ENCODE measurements around the gene POU2F3. TPM values are rescaled to one million over a fixed set of nuclear protein-coding genes. Genes with fewer than 3 reads are reported as not detected.

The POU2F3 gene
- total RNA-seq, 4 donors from 2014 or later: 1.1 to 2.9 (median 1.5) TPM; not detected in 1

DNA sequence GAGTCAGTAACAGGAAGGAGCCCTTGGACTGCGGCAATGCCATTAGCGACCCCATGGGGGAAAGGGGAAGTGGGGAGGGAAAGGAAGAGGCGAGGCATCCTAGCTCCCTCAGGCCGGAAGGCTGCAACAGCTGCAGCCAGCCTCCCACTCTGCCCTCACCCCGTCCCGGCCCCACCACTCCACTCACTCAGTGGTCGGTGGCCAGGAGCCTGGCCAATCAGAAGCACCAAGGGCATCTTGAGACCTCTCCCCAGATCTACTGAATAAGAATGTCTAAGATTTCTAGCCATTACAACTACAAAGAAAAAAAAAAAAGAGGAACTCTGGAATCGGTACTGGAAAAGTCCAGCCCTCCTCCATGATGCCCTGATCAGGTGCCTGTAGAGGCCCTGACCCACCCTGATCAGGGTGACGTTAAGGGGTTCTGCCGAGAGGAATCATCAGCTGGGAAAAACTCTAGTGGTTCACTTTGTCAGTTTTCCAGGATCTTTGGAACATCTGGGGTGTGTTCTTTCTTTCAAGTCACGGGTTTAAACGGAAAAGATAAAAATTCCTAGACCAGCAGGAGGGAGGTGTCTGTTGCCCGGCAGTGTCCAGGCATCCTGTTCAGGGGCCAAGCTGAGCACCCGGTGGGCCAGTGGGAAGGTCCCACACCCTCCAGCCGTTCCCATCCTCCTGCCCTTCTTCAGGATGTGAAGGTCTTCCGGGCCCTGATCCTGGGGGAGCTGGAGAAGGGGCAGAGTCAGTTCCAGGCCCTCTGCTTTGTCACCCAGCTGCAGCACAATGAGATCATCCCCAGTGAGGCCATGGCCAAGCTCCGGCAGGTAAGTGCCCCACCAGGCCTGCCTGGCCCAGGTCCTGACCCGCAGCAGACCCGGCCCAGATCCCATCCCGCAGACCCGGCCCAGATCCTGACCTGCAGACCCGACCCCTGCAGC is 14.7 kb upstream of the POU2F3 start:
- intact Hi-C loops (cut with DNase I): loop anchor here (5.0 kb wide), 1 partner anchor 53 kb away; no protein-coding TSS in a partner anchor
- DNase-seq: no peak
- peaks cover 0 to 22% (median 3%) of the 10 kb centered on the region in 3 donors for H3K36me3 ChIP-seq
- peak overlapping the region in 1 of 4 donors; percentile 18 for H3K4me3 ChIP-seq
- no peaks in the 10 kb centered on the region for H3K9me3 ChIP-seq
- H3K27ac ChIP-seq: peak overlapping the region in 3 of 4 donors; percentile 58 to 86 (median 61)
- WGBS, 2 donors: 49 to 67% methylated on average over 16 to 18 of the region's 22 CpGs
- peaks cover 15 to 65% (median 25%) of the 10 kb centered on the region in 3 donors for H3K4me1 ChIP-seq
- H3K27me3 ChIP-seq: no peaks in the 10 kb centered on the region
- no peak for TF ChIP-seq POLR2A (IDR thresholded peaks at IDR 0.05)
- TF ChIP-seq, protein P1, sequence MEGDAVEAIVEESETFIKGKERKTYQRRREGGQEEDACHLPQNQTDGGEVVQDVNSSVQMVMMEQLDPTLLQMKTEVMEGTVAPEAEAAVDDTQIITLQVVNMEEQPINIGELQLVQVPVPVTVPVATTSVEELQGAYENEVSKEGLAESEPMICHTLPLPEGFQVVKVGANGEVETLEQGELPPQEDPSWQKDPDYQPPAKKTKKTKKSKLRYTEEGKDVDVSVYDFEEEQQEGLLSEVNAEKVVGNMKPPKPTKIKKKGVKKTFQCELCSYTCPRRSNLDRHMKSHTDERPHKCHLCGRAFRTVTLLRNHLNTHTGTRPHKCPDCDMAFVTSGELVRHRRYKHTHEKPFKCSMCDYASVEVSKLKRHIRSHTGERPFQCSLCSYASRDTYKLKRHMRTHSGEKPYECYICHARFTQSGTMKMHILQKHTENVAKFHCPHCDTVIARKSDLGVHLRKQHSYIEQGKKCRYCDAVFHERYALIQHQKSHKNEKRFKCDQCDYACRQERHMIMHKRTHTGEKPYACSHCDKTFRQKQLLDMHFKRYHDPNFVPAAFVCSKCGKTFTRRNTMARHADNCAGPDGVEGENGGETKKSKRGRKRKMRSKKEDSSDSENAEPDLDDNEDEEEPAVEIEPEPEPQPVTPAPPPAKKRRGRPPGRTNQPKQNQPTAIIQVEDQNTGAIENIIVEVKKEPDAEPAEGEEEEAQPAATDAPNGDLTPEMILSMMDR (IDR thresholded peaks at IDR 0.05): no peak

GRCh38 chr11:120226242-120226641 is 13.7 kb upstream of the POU2F3 start:
- intact Hi-C loops (cut with DNase I): loop anchor here (5.0 kb wide), 1 partner anchor 54 kb away; no protein-coding TSS in a partner anchor
- Histone ChIP-seq H3K9me3 (no peaks in the 10 kb centered on the region), H3K36me3 (peaks cover 0 to 22% (median 3%) of the 10 kb centered on the region in 3 donors), H3K27ac (peak overlapping the region in 3 of 4 donors; percentile 44 to 86 (median 58)), H3K4me1 (peaks cover 15 to 55% (median 18%) of the 10 kb centered on the region in 3 donors), H3K27me3 (no peaks in the 10 kb centered on the region), H3K4me3 (no peak overlapping the region)
- no peak for TF ChIP-seq POLR2A (IDR thresholded peaks at IDR 0.05)
- TF ChIP-seq, protein P1 (IDR thresholded peaks at IDR 0.05): no peak
- WGBS, 2 donors: 76 to 90% methylated on average over 4 of the region's 5 CpGs
- DNase-seq: no peak

- DNase-seq: no peak
- H3K9me3 ChIP-seq: no peaks in the 10 kb centered on the region
- H3K27ac ChIP-seq: peak overlapping the region in 3 of 4 donors; percentile 44 to 86 (median 58)
- H3K36me3 ChIP-seq: peaks cover 0 to 22% (median 3%) of the 10 kb centered on the region in 3 donors
- no peaks in the 10 kb centered on the region for H3K27me3 ChIP-seq
- intact Hi-C loops (cut with DNase I): loop anchor here (5.0 kb wide), 1 partner anchor 54 kb away; no protein-coding TSS in a partner anchor
- peaks cover 13 to 50% (median 15%) of the 10 kb centered on the region in 3 donors for H3K4me1 ChIP-seq
- no peak for TF ChIP-seq POLR2A (IDR thresholded peaks at IDR 0.05)
- TF ChIP-seq, protein P1 (IDR thresholded peaks at IDR 0.05): no peak
- WGBS, 2 donors: 66 to 100% methylated on average over 1 to 6 of the region's 13 CpGs
- no peak overlapping the region for H3K4me3 ChIP-seq
Observed at GRCh38 chr11:120226714-120227113, 13.2 kb upstream of the POU2F3 start.

DNA sequence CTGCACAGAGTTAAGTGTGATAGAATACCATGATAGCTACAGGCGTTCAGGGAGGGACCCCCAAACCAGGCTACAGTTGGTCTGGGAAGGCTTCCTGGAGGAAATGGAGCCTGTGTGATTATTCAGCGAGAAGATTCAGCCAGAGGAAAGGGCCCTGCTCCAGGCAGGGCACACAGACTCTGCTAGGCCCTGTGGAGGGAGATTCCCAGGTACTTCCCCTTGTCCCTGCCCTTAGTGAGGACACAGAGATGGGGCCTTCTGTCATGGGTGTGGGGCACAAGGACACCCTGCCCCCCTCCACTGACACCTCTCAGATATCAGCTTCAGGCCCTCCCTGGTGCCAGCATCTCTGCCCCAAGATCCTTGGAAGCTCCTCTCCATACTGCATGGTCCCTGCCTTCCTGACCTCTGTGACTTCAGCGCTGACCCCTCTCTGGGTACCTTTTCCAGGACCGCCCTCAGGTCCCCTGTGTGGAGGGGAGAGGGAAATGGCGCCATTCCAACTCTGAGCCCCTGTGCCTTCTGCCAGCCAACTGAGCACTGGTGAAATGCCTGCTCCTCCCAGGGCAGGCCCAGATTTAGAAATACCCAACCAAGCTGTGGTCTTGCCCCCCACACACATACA is 12.6 kb upstream of the POU2F3 start:
- DNase-seq: no peak
- Histone ChIP-seq H3K36me3 (peaks cover 0 to 22% (median 3%) of the 10 kb centered on the region in 3 donors), H3K9me3 (no peaks in the 10 kb centered on the region), H3K4me3 (no peak overlapping the region), H3K27me3 (peaks cover 0 to under 1% (median 0%) of the 10 kb centered on the region in 4 donors), H3K27ac (peak overlapping the region in 1 of 4 donors; percentile 86), H3K4me1 (peaks cover 13 to 44% (median 15%) of the 10 kb centered on the region in 3 donors)
- TF ChIP-seq POLR2A (IDR thresholded peaks at IDR 0.05): no peak
- TF ChIP-seq, protein P1 (IDR thresholded peaks at IDR 0.05): no peak
- 77 to 91% methylated on average over 3 to 5 of the region's 5 CpGs for WGBS, 2 donors
- intact Hi-C loops (cut with DNase I): loop anchor here (5.0 kb wide), 1 partner anchor 55 kb away; no protein-coding TSS in a partner anchor

All from esophagus squamous epithelium (tissue), 5 donors.